ENCODE measurements around the gene ECHS1. TPM values are rescaled to one million over a fixed set of nuclear protein-coding genes. Genes with fewer than 3 reads are reported as not detected.

ECHS1 gene
- 100 to 1,000 TPM in 2 of 3 donors, 10 to 100 TPM in 1; 97.7 to 180 (median 151) TPM for total RNA-seq
- long read RNA-seq, donor 1, transcript ECHS1-201 (8 exons, 1,617 nt) = major isoform, 245 of 276 reads
- long read RNA-seq, donor 1, partial matches to known transcripts = 18 of 276 reads
- long read RNA-seq, donor 1, other reads (novel, unspliced or antisense) = 13 of 276 reads
- long read RNA-seq, donor 2, transcript ECHS1-201 (8 exons, 1,617 nt) = major isoform, 311 of 319 reads
- long read RNA-seq, donor 2, partial matches to known transcripts = 4 of 319 reads
- long read RNA-seq, donor 2, other reads (novel, unspliced or antisense) = 4 of 319 reads

GRCh38 chr10:133373174-133374090 is at the start of gene ECHS1:
TSS of gene ECHS1 (minus strand) at chr10:133373354. CDS start at chr10:133373333, 21 bp downstream.
- no peaks in the 10 kb centered on the region for H3K9me3 ChIP-seq
- ATAC-seq (peak; percentile 98), DNase-seq (peak; percentile 97 to 99 (median 97))
- peak within 1 kb of the TSS; percentile 74 for H3K4me3 ChIP-seq
- peaks cover 11% of the 10 kb centered on the region for H3K4me1 ChIP-seq (ENCODE audit: low read depth)
- intact Hi-C loops (cut with DNase I, micrococcal nuclease) = no loop called here
- peaks cover 5% of the 10 kb centered on the region for H3K36me3 ChIP-seq (ENCODE audit: low read depth)
- TF ChIP-seq CTCF (IDR thresholded peaks at IDR 0.05) = no peak

- no peak overlapping the region for H3K4me3 ChIP-seq
- no peaks in the 10 kb centered on the region for H3K4me1 ChIP-seq (ENCODE audit: low read depth)
- no peaks in the 10 kb centered on the region for H3K9me3 ChIP-seq
- no peak for ATAC-seq
- intact Hi-C loops (cut with DNase I, micrococcal nuclease) = loop anchor here in 1 of 2 donors (10.0 kb wide), 1 partner anchor 152 kb away; no protein-coding TSS in a partner anchor
- TF ChIP-seq CTCF (IDR thresholded peaks at IDR 0.05) = no peak
- no peak for DNase-seq
- no peaks in the 10 kb centered on the region for H3K36me3 ChIP-seq (ENCODE audit: low read depth)
These were observed 49.2 kb upstream of the ECHS1 start for GRCh38 chr10:133422223-133422806.

GRCh38 chr10:133421336-133422222 is 48.4 kb upstream of the ECHS1 start:
- peak in 1 of 3 donors; percentile 53 for DNase-seq
- no peak for TF ChIP-seq CTCF (IDR thresholded peaks at IDR 0.05)
- Histone ChIP-seq H3K4me1 (ENCODE audit: low read depth) (no peaks in the 10 kb centered on the region), H3K9me3 (no peaks in the 10 kb centered on the region), H3K36me3 (ENCODE audit: low read depth) (no peaks in the 10 kb centered on the region), H3K4me3 (no peak overlapping the region)
- intact Hi-C loops (cut with DNase I, micrococcal nuclease) = loop anchor here in 1 of 2 donors (10.0 kb wide), 1 partner anchor 153 kb away; no protein-coding TSS in a partner anchor
- ATAC-seq = no peak

GRCh38 chr10:133420579-133420978 is 47.4 kb upstream of the ECHS1 start:
- Histone ChIP-seq H3K4me1 (ENCODE audit: low read depth) (no peaks in the 10 kb centered on the region), H3K4me3 (no peak overlapping the region), H3K36me3 (ENCODE audit: low read depth) (no peaks in the 10 kb centered on the region), H3K9me3 (no peaks in the 10 kb centered on the region)
- no peak for ATAC-seq
- TF ChIP-seq CTCF (IDR thresholded peaks at IDR 0.05) = no peak
- intact Hi-C loops (cut with DNase I, micrococcal nuclease) = loop anchor here in 1 of 2 donors (10.0 kb wide), 1 partner anchor 154 kb away; no protein-coding TSS in a partner anchor
- no peak for DNase-seq
